ENCODE results near the gene GPR4. TPM values are rescaled to one million over a fixed set of nuclear protein-coding genes. Genes with fewer than 3 reads are reported as not detected.

The GPR4 gene
- total and polyA plus RNA-seq, 2 of the 4 experiments (the other 2 are of a cell fraction), result 0.02 TPM; not detected in 1

DNA sequence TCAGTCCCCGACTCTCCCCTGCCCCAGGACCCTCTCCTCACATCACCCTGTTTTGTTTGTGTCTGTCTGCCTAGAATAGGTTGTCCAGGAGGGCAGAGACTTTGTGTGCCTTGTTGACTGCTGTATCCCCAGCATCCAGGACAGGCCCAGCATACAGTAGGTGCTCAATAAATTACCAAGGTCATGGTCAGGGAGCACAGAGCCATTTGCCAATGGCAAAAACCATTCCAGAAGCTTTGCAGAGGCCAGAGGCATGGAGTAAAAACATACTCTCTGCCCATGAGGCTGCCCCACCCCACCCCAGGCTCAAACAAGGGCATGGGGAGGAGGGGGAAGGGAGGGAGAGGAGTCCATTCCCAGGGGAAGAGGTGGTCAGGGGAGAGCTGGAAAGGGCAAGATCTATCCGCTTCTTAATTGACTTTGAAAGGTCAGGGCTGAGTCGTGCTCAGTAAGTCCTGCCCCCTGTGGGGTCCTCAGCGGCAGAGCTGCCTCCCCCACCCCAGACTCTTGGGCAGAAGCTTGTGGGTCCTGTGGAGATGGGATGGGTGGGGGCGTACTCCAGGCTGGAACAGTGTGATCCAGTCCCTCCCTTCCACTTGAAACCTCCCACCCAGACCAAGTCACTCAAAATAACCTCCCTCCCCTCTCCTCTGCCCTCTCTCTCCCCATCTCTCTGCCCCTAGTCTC is 4.4 kb downstream of the GPR4 start:
- Histone ChIP-seq H2BK15ac (ENCODE audit: low read depth, low read length) (no peak overlapping the region), H3K9me1 (ENCODE audit: insufficient read depth, low read length) (0 out of 2 replicates have a peak, but pooled peaks cover 3% of the 10 kb centered on the region), H3K4me3 (ENCODE audit: insufficient read depth, low read depth, low read length) (no peak overlapping the region), H3K56ac (ENCODE audit: extremely low read depth, insufficient read depth, low read length) (no peak overlapping the region), H2AK5ac (ENCODE audit: low read depth, low read length) (peak overlapping the region; percentile 28; the same call in 1 of the 2 replicates), H3K14ac (replicated peaks; ENCODE audit: low read depth, low read length) (no peak overlapping the region), H3K4me2 (ENCODE audit: low read depth, low read length) (no peak overlapping the region; the same call in 1 of the 2 replicates), H3K79me1 (ENCODE audit: low read depth in 1 of 2, low read length in 2 of 2) (no peaks in the 10 kb centered on the region), H4K91ac (ENCODE audit: insufficient read depth, low read depth, low read length) (no peak overlapping the region), H2BK120ac (ENCODE audit: low read depth, low read length) (peak overlapping the region; percentile 26), H4K20me1 (ENCODE audit: insufficient read depth, low read length) (no peaks in the 10 kb centered on the region; the same call in 1 of the 2 replicates), H4K5ac (ENCODE audit: low read depth, low read length) (no peak overlapping the region), H3K27me3 (ENCODE audit: control insufficient read depth, insufficient read depth, low read length) (peaks cover 58% of the 10 kb centered on the region), H3K9me3 (ENCODE audit: control insufficient read depth, insufficient read depth, low read length) (peaks cover 2% of the 10 kb centered on the region; the same call in 1 of the 2 replicates), H2AK9ac (replicated peaks; ENCODE audit: low read depth, low read length, poor library complexity) (no peak overlapping the region), H3K9ac (ENCODE audit: low read depth, low read length) (no peak overlapping the region; the same call in 1 of the 2 replicates), H4K8ac (ENCODE audit: low read depth in 2 of 2, low read length in 2 of 2) (peak overlapping the region; percentile 50 to 63), H2AFZ (replicated peaks; ENCODE audit: low read length, poor library complexity) (peak overlapping the region; percentile 86), H2BK20ac (ENCODE audit: low read depth, low read length) (no peak overlapping the region), H3K23ac (ENCODE audit: low read depth, low read length) (no peak overlapping the region), H3K36me3 (ENCODE audit: control insufficient read depth, insufficient read depth, low read length) (no peaks in the 10 kb centered on the region), H3K18ac (ENCODE audit: low read depth, low read length) (no peak overlapping the region), H3K27ac (ENCODE audit: insufficient read depth, low read length) (no peak overlapping the region), H3K4me1 (ENCODE audit: control insufficient read depth, insufficient read depth, low read length) (no peaks in the 10 kb centered on the region), H3K4ac (ENCODE audit: low read depth, low read length) (no peak overlapping the region), H2BK5ac (ENCODE audit: low read depth, low read length, poor library complexity, severe bottlenecking) (no peak overlapping the region)
- TF ChIP-seq NFE2L2 (IDR thresholded peaks at IDR 0.05; ENCODE audit: low read depth, low read length) (no peak), RAD21 (IDR thresholded peaks at IDR 0.05; ENCODE audit: low read length) (no peak), CEBPB (IDR thresholded peaks at IDR 0.05; ENCODE audit: low read depth, low read length) (no peak), FOS (IDR thresholded peaks at IDR 0.05; ENCODE audit: low read depth, low read length) (no peak), SMC3 (IDR thresholded peaks at IDR 0.05; ENCODE audit: low read depth, low read length) (no peak)
- ChIA-PET POLR2A (ENCODE audit: unreplicated experiment) (no interaction called here), CTCF (interaction anchor here (1.1 kb wide), 1 partner anchor 104 kb away, joined by 3 read pairs; no protein-coding TSS in a partner anchor)
- ATAC-seq (ENCODE audit: low read depth), result no peak
- no TSS peak for BruUV-seq (replicated peaks)
- in situ Hi-C loops (cut with MboI; ENCODE audit: low sequenced_read_pairs) (no loop called here), intact Hi-C loops (cut with micrococcal nuclease) (no loop called here), dilution Hi-C loops (cut with HindIII; ENCODE audit: low sequenced_read_pairs, unreplicated experiment) (no loop called here)
- no peak for DNase-seq
- WGBS, 2 experiments (ENCODE audit: extremely low coverage in 2 of 2, insufficient read length in 1 of 2), result no CpG with 5 or more reads among the region's 5 CpGs
